Thyroid gland (tissue), 4 donors: ENCODE results near the gene AK2.

ENCODE experiments used
- POLR2A ChIP-seq, 2 donors: fragments of 450-650 bp; IDR thresholded peaks; one replicate each; pipeline ENCODE4 v1.6.1; 2017; ENCODE audit warnings: antibody characterized with exemption in 2 of 2, mild to moderate bottlenecking in 2 of 2, moderate library complexity in 1 of 2
- TF ChIP-seq, protein P1 (sequence below), 6 experiments: fragments of 200-600 bp in 3 of 6; fragments of 450-650 bp in 3 of 6; sonication (generic) in 3 of 6; IDR thresholded peaks; one replicate each; pipeline ENCODE4 v1.5.1; 2016 to 2019; ENCODE audit warnings: antibody characterized with exemption in 6 of 6, mild to moderate bottlenecking in 2 of 6, inconsistent platforms in 1 of 6, moderate library complexity in 1 of 6

DNA sequence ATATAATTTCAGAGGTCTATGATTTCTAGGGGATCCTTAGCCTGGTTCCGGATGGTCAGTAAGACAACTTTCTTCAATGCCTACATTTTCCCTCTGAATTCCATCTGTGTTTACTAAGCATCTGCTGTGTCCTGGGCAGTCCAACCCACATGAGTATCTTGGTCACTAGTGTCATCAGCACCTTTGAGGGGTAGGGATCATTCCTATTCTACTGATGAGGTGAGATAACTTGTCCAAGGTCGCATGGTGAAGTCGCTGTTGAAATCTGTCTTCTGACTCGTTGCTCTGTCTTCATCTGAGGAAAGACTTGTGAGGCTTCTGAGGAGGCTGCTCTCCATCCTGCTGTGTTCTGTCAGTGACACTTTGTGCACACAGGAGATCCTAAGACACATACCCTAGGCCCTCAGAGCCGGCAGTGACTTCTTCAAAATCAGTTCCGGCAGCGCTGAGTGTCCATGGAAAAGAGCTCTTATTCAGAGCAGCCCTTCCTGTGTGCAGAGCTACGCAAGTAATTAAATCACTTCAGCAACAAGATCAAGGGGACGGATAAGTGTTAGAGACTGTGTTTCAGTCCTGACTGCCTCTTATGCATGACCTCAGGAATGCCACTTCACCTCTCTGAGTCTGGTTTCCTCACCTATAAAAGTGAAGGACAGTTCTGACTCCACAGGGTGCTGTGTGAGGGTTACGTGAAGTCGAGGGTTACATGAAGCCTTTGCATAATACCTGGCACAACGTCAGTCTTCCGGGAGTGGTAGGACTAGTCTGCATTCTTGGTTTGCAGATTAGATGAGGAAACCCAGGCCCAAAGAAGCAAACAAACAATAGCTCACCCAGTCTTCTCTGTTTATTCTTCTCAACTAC lies 28.4 kb downstream of the AK2 start:
- TF ChIP-seq POLR2A (IDR thresholded peaks at IDR 0.05): no peak
- TF ChIP-seq, protein P1, sequence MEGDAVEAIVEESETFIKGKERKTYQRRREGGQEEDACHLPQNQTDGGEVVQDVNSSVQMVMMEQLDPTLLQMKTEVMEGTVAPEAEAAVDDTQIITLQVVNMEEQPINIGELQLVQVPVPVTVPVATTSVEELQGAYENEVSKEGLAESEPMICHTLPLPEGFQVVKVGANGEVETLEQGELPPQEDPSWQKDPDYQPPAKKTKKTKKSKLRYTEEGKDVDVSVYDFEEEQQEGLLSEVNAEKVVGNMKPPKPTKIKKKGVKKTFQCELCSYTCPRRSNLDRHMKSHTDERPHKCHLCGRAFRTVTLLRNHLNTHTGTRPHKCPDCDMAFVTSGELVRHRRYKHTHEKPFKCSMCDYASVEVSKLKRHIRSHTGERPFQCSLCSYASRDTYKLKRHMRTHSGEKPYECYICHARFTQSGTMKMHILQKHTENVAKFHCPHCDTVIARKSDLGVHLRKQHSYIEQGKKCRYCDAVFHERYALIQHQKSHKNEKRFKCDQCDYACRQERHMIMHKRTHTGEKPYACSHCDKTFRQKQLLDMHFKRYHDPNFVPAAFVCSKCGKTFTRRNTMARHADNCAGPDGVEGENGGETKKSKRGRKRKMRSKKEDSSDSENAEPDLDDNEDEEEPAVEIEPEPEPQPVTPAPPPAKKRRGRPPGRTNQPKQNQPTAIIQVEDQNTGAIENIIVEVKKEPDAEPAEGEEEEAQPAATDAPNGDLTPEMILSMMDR (IDR thresholded peaks at IDR 0.05): no peak
